GM12801 (cell line): ENCODE measurements around the gene STX3.

Experiments used
- TF ChIP-seq, protein P1 (sequence below): IDR thresholded peaks from one replicate; pipeline ENCODE4 v1.5.1; 2011; ENCODE audit warnings: control low read depth; ENCODE audit not compliant: insufficient read length; ENCODE audit errors: extremely low read depth

STX3 gene

DNA sequence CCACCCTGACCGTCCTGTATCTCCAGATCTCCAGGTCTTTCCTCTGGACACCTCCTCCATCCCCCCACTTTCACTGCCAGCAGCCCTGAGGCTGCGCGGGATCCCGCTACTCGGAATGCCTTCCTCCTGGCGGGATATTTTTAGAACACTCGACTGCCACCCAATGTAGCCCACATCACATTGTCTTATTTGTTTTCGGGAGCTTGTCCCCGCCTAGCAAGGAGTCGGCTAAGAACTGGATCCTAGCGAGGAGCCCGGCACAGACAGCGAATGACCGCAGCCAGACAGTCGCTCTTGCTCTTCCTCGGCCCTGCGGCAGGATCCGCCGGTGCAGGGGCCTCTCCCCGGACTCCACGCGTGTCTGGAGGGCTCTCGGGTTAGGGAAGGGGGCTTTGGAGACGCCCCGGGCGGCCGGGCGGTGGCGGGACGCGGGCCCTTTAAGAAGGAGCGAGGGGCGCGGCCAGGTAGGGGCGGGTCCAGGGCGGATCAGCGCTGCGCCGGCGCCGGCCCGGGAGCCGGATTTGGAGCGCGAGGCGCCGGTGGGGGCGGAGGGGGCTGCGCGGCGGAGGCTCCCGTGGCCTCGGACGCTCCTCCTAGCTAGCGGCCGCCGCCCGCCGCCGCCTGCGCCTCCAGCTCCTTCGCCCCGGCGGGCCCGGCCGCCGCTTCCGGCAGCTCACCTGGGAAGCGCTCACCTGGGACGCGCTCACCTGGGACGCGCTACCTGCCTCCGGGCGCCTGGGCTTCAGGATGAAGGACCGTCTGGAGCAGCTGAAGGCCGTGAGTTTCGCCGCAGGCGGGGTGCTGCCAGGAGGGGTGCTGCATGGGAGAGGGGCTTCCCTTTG, at the start of gene STX3:
Gene STX3, plus strand, starts transcription at position 518 of the 842 bp plus-strand sequence. Its CDS starts 230 bp downstream, at position 748.
- TF ChIP-seq, protein P1, sequence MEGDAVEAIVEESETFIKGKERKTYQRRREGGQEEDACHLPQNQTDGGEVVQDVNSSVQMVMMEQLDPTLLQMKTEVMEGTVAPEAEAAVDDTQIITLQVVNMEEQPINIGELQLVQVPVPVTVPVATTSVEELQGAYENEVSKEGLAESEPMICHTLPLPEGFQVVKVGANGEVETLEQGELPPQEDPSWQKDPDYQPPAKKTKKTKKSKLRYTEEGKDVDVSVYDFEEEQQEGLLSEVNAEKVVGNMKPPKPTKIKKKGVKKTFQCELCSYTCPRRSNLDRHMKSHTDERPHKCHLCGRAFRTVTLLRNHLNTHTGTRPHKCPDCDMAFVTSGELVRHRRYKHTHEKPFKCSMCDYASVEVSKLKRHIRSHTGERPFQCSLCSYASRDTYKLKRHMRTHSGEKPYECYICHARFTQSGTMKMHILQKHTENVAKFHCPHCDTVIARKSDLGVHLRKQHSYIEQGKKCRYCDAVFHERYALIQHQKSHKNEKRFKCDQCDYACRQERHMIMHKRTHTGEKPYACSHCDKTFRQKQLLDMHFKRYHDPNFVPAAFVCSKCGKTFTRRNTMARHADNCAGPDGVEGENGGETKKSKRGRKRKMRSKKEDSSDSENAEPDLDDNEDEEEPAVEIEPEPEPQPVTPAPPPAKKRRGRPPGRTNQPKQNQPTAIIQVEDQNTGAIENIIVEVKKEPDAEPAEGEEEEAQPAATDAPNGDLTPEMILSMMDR = no peak

- TF ChIP-seq, protein P1 = no peak
These were observed 48.5 kb upstream of the STX3 start for GRCh38 chr11:59706518-59707285.

DNA sequence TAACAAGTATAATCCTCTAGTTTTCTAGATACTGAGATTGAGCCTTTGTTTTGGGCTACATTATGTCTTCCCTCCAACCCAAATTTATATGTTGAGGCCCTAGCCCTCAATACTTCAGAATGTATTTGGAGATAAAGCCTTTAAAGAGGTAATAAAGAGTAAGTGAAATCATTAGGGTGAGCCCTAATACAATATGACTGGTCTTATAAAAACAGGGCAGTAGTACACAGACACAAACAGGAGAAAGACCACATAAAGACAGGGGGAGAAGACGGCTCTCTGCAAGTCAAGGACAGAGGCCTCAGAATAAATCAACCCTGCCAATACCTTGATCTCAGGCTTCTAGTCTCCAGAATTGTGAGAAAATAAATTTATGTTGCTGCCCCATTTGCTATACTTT, 47.8 kb upstream of the STX3 start:
- TF ChIP-seq, protein P1 = no peak

DNA sequence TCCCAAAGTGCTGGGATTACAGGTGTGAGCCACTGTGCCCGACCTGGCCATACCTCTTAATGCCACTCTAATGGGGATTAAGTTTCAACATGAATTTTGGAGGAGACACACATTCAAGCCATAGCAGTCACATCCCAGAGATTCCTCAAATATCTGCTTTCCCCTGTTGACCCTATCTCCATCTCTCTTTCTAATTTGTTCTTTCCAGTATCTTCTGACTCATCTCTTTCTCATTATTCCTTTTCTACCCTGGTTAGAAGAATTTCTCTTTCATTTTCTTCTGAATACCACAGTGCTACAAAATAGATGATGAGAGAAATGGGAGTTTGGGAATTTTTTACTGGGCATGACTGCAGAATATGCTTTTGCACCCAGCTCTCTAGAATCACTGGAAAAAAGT, 46.6 kb upstream of the STX3 start:
- TF ChIP-seq, protein P1 = no peak

DNA sequence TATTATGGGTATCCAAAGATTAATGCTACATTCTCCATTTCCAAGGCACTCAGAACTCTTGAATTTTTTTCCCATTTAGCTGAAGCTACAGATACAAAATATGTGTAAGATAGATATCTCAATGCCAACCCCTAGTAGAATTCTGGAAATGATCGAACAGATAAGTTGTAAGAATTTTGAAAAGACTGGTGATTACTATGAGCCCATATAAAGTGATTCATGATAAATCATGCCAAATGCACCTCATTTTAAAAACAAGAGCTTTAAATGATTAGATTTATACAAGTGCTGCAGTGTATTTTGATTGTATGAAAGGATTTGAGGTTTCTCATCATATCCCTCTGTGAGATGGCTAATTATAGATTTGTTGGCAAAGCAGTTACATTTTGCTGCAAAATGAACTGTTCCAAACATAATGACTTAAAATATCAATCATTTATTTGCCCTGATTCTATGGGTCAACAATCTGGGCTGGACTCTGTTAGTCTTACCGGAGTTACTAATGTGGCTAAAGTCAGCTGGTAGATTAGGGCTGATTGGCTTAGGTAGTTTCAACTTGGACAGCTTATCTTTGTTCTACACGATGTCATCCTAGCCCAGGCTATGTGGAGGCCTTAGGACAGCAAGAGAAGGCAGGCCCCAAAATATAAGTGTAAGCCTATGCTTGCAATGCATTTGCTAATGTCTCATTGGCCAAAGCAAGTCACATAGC, 44.9 kb upstream of the STX3 start:
- TF ChIP-seq, protein P1 = no peak

- TF ChIP-seq, protein P1 = no peak
These were observed 41.4 kb upstream of the STX3 start, which contains the start of gene OR10V1 for GRCh38 chr11:59713745-59714144. TSS of gene OR10V1 (minus strand) at chr11:59713845. CDS start at chr11:59713845, 0 bp downstream.

DNA sequence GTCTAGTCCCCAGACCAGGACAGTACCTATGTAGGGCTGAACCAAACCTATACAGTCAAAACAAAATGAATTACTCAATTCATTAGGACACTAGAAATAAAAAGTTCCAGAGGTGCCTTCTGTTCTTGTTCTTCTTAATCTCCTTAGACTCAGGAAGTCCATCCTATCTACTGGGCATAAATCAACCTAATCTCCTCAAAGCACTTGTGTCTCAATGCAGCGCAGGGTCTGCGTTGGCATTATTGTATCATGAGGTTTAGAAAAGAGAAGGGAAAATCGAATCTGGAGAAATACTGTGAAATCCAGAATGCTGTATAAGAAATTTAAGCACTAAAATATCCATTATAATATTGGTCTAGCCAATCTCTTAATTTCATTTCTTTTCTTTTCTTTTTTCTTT, 39.1 kb upstream of the STX3 start:
- TF ChIP-seq, protein P1 = no peak
